Ectodermal cell (in vitro differentiated cells): ENCODE results near the gene ADORA2B.

Source experiments
- H3K27ac ChIP-seq: 2 replicates; pipeline ENCODE4 v1.7.0; 2013; ENCODE audit warnings: mild to moderate bottlenecking, low read depth, low read length; ENCODE audit not compliant: insufficient read depth, poor library complexity, severe bottlenecking
- H3K27me3 ChIP-seq: 2 replicates; pipeline ENCODE4 v1.7.0; 2013; ENCODE audit warnings: mild to moderate bottlenecking, low read length; ENCODE audit not compliant: insufficient read depth, control insufficient read depth, poor library complexity, severe bottlenecking
- H3K36me3 ChIP-seq: one replicate; pipeline ENCODE4 v1.7.0; 2013; ENCODE audit warnings: low read length; ENCODE audit not compliant: control insufficient read depth, insufficient read depth
- H3K4me1 ChIP-seq: one replicate; pipeline ENCODE4 v1.7.0; 2013; ENCODE audit warnings: low read length; ENCODE audit not compliant: control insufficient read depth, insufficient read depth
- H3K4me3 ChIP-seq: 2 replicates; pipeline ENCODE4 v1.7.0; 2013; ENCODE audit warnings: low read depth, low read length, control low read depth; ENCODE audit not compliant: insufficient read depth
- H3K9me3 ChIP-seq: 2 replicates; pipeline ENCODE4 v1.7.0; 2013; ENCODE audit warnings: mild to moderate bottlenecking, low read length, moderate library complexity; ENCODE audit not compliant: control insufficient read depth
- WGBS, 2 experiments: methylation state at CpG; one replicate each; pipeline ENCODE4 v1.1.7; 2013; ENCODE audit warnings: missing lambda C conversion rate in 2 of 2; 5-methylcytosine and 5-hydroxymethylcytosine counted together

Gene ADORA2B

GRCh38 chr17:16001226-16001897, 56.4 kb downstream of the ADORA2B start:
- H3K9me3 ChIP-seq: no peaks in the 10 kb centered on the region
- H3K27ac ChIP-seq: no peak overlapping the region
- H3K4me1 ChIP-seq: no peaks in the 10 kb centered on the region
- H3K36me3 ChIP-seq: peaks cover 49% of the 10 kb centered on the region
- peak overlapping the region; percentile 87 for H3K4me3 ChIP-seq
- no peaks in the 10 kb centered on the region for H3K27me3 ChIP-seq

- H3K27ac ChIP-seq: no peak overlapping the region
- 92 to 100% methylated on average over 2 of the region's 2 CpGs for WGBS, 2 experiments
- H3K36me3 ChIP-seq: peaks cover 56% of the 10 kb centered on the region
- H3K27me3 ChIP-seq: no peaks in the 10 kb centered on the region
- no peaks in the 10 kb centered on the region for H3K4me1 ChIP-seq
- no peaks in the 10 kb centered on the region for H3K9me3 ChIP-seq
- no peak overlapping the region for H3K4me3 ChIP-seq
These were observed 57.9 kb downstream of the ADORA2B start for GRCh38 chr17:16002708-16003260.

- Histone ChIP-seq H3K4me1 (no peaks in the 10 kb centered on the region), H3K36me3 (peaks cover 62% of the 10 kb centered on the region)
These were observed 58.9 kb downstream of the ADORA2B start for GRCh38 chr17:16003841-16004240.

GRCh38 chr17:16005636-16006035, 60.7 kb downstream of the ADORA2B start:
- Histone ChIP-seq H3K36me3 (peaks cover 62% of the 10 kb centered on the region), H3K4me3 (no peak overlapping the region), H3K27ac (no peak overlapping the region), H3K27me3 (no peaks in the 10 kb centered on the region), H3K9me3 (no peaks in the 10 kb centered on the region), H3K4me1 (no peaks in the 10 kb centered on the region)
- WGBS, 2 experiments: 97 to 98% methylated on average over 1 of the region's 1 CpG

More at GRCh38 chr17:16003841-16004240, 58.9 kb downstream of the ADORA2B start:
- Histone ChIP-seq H3K9me3 (no peaks in the 10 kb centered on the region), H3K4me3 (no peak overlapping the region), H3K27me3 (no peaks in the 10 kb centered on the region), H3K27ac (no peak overlapping the region)
- WGBS, 2 experiments: 93% methylated on average over 1 of the region's 1 CpG

DNA sequence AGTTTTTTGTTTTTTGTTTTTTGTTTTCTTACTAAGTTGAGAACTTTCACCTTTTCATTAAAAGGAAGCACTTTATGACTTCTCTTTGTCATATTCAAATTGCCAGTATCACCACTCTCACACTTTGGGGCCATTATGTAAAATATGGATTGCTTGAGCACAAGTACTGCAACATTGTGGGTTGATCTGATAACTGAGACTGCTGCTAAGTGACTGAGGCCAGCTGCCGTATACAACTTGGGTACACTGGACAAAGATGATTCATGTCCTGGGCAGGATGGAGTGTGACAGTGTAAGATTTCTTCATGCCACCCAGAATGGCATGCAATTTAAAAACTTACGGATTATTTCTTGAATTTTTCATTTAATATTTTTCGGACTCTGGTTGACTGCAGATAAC, 62.5 kb downstream of the ADORA2B start:
- H3K4me1 ChIP-seq: no peaks in the 10 kb centered on the region
- H3K27ac ChIP-seq: no peak overlapping the region
- no peaks in the 10 kb centered on the region for H3K9me3 ChIP-seq
- no peaks in the 10 kb centered on the region for H3K27me3 ChIP-seq
- peaks cover 49% of the 10 kb centered on the region for H3K36me3 ChIP-seq
- WGBS, 2 experiments: 96 to 99% methylated on average over 3 of the region's 3 CpGs
- H3K4me3 ChIP-seq: no peak overlapping the region

- H3K36me3 ChIP-seq: peaks cover 3% of the 10 kb centered on the region
- no peaks in the 10 kb centered on the region for H3K4me1 ChIP-seq
- 74 to 97% methylated on average over 2 to 3 of the region's 3 CpGs for WGBS, 2 experiments
- no peak overlapping the region for H3K4me3 ChIP-seq
- no peaks in the 10 kb centered on the region for H3K27me3 ChIP-seq
- H3K9me3 ChIP-seq: no peaks in the 10 kb centered on the region
- no peak overlapping the region for H3K27ac ChIP-seq
These were observed 69.0 kb downstream of the ADORA2B start for GRCh38 chr17:16013943-16014407.

DNA sequence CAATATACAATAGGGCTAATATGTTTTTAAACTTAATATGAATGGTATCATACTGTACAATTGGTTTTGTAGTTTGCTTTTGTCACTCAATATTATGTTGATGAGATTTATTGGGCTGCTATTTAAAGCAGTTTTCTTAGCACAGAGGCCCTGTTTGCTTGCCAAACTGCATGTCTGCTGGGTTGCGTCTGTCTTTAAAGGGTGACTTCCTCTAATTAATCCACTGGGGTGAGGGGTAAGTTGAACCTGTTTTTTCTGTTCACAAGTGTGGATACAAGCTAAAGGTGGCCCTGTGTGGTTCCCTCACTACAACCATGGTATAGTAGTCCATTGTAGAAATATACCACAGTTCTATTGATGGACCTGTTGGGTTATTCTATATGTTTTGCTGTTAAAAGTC, 74.4 kb downstream of the ADORA2B start:
- no peaks in the 10 kb centered on the region for H3K27me3 ChIP-seq
- WGBS, 2 experiments: 100% methylated on average over 1 of the region's 1 CpG
- H3K4me3 ChIP-seq: no peak overlapping the region
- H3K36me3 ChIP-seq: peaks cover 4% of the 10 kb centered on the region
- H3K9me3 ChIP-seq: no peaks in the 10 kb centered on the region
- H3K27ac ChIP-seq: no peak overlapping the region
- H3K4me1 ChIP-seq: no peaks in the 10 kb centered on the region

DNA sequence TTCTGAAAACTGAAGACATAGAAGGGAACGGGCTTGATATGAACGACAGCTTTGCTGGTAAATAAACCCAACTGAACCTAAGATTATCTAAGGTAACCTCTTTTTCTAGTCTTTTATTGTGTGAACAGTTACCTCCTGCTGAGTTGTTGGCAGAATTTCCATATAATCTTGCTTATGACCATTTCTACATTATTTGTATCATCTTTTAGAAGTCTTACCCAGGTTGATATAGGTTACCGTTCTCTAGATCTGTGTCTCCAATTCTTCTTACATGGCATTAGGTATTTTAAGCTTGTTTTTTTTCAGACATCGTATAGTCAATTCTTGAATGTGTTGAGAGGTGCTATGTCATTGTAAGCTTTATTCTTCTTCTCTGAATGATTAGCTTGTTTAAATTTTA, 79.0 kb downstream of the ADORA2B start:
- H3K27me3 ChIP-seq: no peaks in the 10 kb centered on the region
- H3K4me1 ChIP-seq: no peaks in the 10 kb centered on the region
- no peak overlapping the region for H3K27ac ChIP-seq
- 89 to 90% methylated on average over 3 to 4 of the region's 4 CpGs for WGBS, 2 experiments
- peaks cover 30% of the 10 kb centered on the region for H3K36me3 ChIP-seq
- H3K4me3 ChIP-seq: no peak overlapping the region
- no peaks in the 10 kb centered on the region for H3K9me3 ChIP-seq

DNA sequence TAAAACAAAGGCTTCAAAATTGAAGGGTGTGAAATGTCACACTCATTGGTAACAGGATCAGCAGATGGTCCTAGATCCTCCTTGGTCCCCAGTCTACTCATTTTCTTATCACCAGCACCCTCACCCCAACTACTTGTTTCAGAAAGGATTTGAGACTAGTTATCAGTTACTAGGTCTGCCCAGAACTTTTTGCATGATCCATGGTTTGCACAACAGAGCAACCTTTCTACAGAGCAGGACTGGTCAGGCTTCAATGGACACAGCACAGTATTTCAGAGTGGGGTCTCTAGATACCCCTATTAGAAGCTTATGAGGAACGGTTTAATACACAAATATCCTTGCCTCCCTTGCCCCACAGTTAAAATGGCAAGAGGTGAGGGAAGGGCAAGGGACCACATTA, 80.3 kb downstream of the ADORA2B start:
- H3K36me3 ChIP-seq: peaks cover 38% of the 10 kb centered on the region
- WGBS, 2 experiments: 100% methylated on average over 1 of the region's 1 CpG; no CpG with 5 or more reads in 1 of the 2 experiments

More for the DNA sequence above, 80.3 kb downstream of the ADORA2B start:
- no peaks in the 10 kb centered on the region for H3K4me1 ChIP-seq
- H3K4me3 ChIP-seq: no peak overlapping the region
- no peaks in the 10 kb centered on the region for H3K27me3 ChIP-seq
- no peaks in the 10 kb centered on the region for H3K9me3 ChIP-seq
- no peak overlapping the region for H3K27ac ChIP-seq
